ENCODE measurements around the gene GRB7. TPM values are rescaled to one million over a fixed set of nuclear protein-coding genes. Genes with fewer than 3 reads are reported as not detected.

Gene GRB7
- total and polyA plus RNA-seq, 2 donors (not counting 3 experiments of a cell fraction or from before 2014, with no cell fraction given), result 0.04 TPM; not detected in 1

- no peak for DNase-seq (ENCODE audit: low read depth, low spot score)
- POLR2A ChIA-PET, result no interaction called here
- Histone ChIP-seq H4K20me1 (replicated peaks; ENCODE audit: control insufficient read depth, extremely low read depth, insufficient read depth, low read length) (no peaks in the 10 kb centered on the region), H3K9me1 (replicated peaks; ENCODE audit: control insufficient read depth, extremely low read depth, insufficient read depth, low read length) (no peaks in the 10 kb centered on the region), H3K27me3 (ENCODE audit: control insufficient read depth in 2 of 2, insufficient read depth in 2 of 2, low read length in 2 of 2) (no peaks in the 10 kb centered on the region), H2AFZ (ENCODE audit: low read depth, low read length) (no peak overlapping the region), H3K4me1 (ENCODE audit: control insufficient read depth, extremely low read depth, insufficient read depth, low read length) (peaks cover 19% of the 10 kb centered on the region), H3K9ac (replicated peaks; ENCODE audit: extremely low read depth, insufficient read depth, low read length) (no peak overlapping the region), H3K79me2 (ENCODE audit: control insufficient read depth, insufficient read depth, low read length) (no peaks in the 10 kb centered on the region), H3K36me3 (ENCODE audit: control insufficient read depth in 2 of 2, extremely low read depth in 1 of 2, insufficient read depth in 2 of 2, low read length in 2 of 2) (peaks cover 0 to 3% of the 10 kb centered on the region in 2 experiments), H3K4me2 (ENCODE audit: insufficient read depth, low read length) (no peak overlapping the region), H3K9me3 (replicated peaks; ENCODE audit: control insufficient read depth, insufficient read depth, low read length) (no peaks in the 10 kb centered on the region), H3K4me3 (replicated peaks in 1 of 3; ENCODE audit: insufficient read depth in 1 of 3, low read depth in 1 of 3, low read length in 3 of 3) (no peak overlapping the region), H3K27ac (ENCODE audit: insufficient read depth, low read depth, low read length) (no peak overlapping the region)
- FAIRE-seq, result no peak
- no peak for TF ChIP-seq CTCF (IDR thresholded peaks at IDR 0.05; ENCODE audit: extremely low read depth in 1 of 2, insufficient read depth in 1 of 2, low read depth in 1 of 2, low read length in 2 of 2)
- TF ChIP-seq JUN (IDR thresholded peaks at IDR 0.05; ENCODE audit: borderline replicate concordance, insufficient read depth, insufficient read length, low read depth), result no peak
- no peak for TF ChIP-seq GATA2 (IDR thresholded peaks at IDR 0.05; ENCODE audit: insufficient read depth, insufficient read length, low read depth, low read length)
- TF ChIP-seq FOS (IDR thresholded peaks at IDR 0.05; ENCODE audit: borderline replicate concordance, insufficient read depth, low read length), result no peak
- no peak for TF ChIP-seq POLR2A (IDR thresholded peaks at IDR 0.05; ENCODE audit: low read depth, low read length)
- no peak for TF ChIP-seq EZH2 (IDR thresholded peaks at IDR 0.05; ENCODE audit: borderline replicate concordance, low read depth, low read length, severe bottlenecking)
- TF ChIP-seq MAX (IDR thresholded peaks at IDR 0.05; ENCODE audit: insufficient read depth, insufficient read length), result no peak
- TF ChIP-seq POLR2AphosphoS5 (IDR thresholded peaks at IDR 0.05; ENCODE audit: insufficient read depth, low read depth, low read length), result no peak
- TF ChIP-seq MYC (IDR thresholded peaks at IDR 0.05; ENCODE audit: low read depth, low read length), result no peak
- CTCF ChIA-PET, result interaction anchor here (1.7 to 3.2 kb wide), 2 partner anchors 20 to 99 kb away, joined by 13 to 25 read pairs; partner anchors contain the start of gene ERBB2
- no TSS peak for BruUV-seq (replicated peaks)
- intact Hi-C loops (cut with micrococcal nuclease), result no loop called here
- dilution Hi-C loops (cut with MboI; ENCODE audit: extremely low pct_ligation_motif_present, low sequenced_read_pairs), result no loop called here
These were observed 18.0 kb upstream of the GRB7 start for GRCh38 chr17:39719563-39720355.

Data from endothelial cell of umbilical vein (primary cell).